Measurements from ENCODE around the gene LILRB1.

The LILRB1 gene

GRCh38 chr19:54653181-54653809 is 23.0 kb downstream of the LILRB1 start:
- DNase-seq (ENCODE audit: low spot score): peak; percentile 59
- TF ChIP-seq CTCF (IDR thresholded peaks at IDR 0.05; ENCODE audit: extremely low read depth, missing control alignments): peak; percentile 58

- no peak for TF ChIP-seq CTCF (IDR thresholded peaks at IDR 0.05; ENCODE audit: extremely low read depth, missing control alignments)
- peak; percentile 49 for DNase-seq (ENCODE audit: low spot score)
These were observed 24.4 kb downstream of the LILRB1 start for GRCh38 chr19:54654447-54655321.

GRCh38 chr19:54659300-54659699 is 29.0 kb downstream of the LILRB1 start:
- DNase-seq (ENCODE audit: low spot score): no peak
- no peak for TF ChIP-seq CTCF (IDR thresholded peaks at IDR 0.05; ENCODE audit: extremely low read depth, missing control alignments)

GRCh38 chr19:54660306-54660705 is 30.0 kb downstream of the LILRB1 start:
- DNase-seq (ENCODE audit: low spot score): no peak
- TF ChIP-seq CTCF (IDR thresholded peaks at IDR 0.05; ENCODE audit: extremely low read depth, missing control alignments): no peak

- no peak for TF ChIP-seq CTCF (IDR thresholded peaks at IDR 0.05; ENCODE audit: extremely low read depth, missing control alignments)
- DNase-seq (ENCODE audit: low spot score): peak; percentile 57
These were observed 30.7 kb downstream of the LILRB1 start for GRCh38 chr19:54660964-54661363.

GRCh38 chr19:54661846-54662481 is 31.7 kb downstream of the LILRB1 start:
- TF ChIP-seq CTCF (IDR thresholded peaks at IDR 0.05; ENCODE audit: extremely low read depth, missing control alignments): no peak
- DNase-seq (ENCODE audit: low spot score): no peak

- peak; percentile 47 for DNase-seq (ENCODE audit: low spot score)
- no peak for TF ChIP-seq CTCF (IDR thresholded peaks at IDR 0.05; ENCODE audit: extremely low read depth, missing control alignments)
These were observed 32.4 kb downstream of the LILRB1 start, which contains the start of gene LILRB4 for GRCh38 chr19:54662730-54663129. LILRB4 (plus strand) TSS chr19:54662985; CDS start chr19:54663034, 49 bp downstream.
